Measurements from ENCODE around the gene SPAG5.

SPAG5 gene

GRCh38 chr17:28634206-28634865 is 35.5 kb upstream of the SPAG5 start:
- H3K36me3 ChIP-seq (ENCODE audit: insufficient read depth, low read length): peaks cover 88% of the 10 kb centered on the region
- TF ChIP-seq EZH2 (IDR thresholded peaks at IDR 0.05): no peak

GRCh38 chr17:28626818-28627217 is 28.0 kb upstream of the SPAG5 start:
- Histone ChIP-seq H3K9ac (ENCODE audit: insufficient read length) (no peak overlapping the region), H3K36me3 (ENCODE audit: insufficient read depth, low read length) (peaks cover 66% of the 10 kb centered on the region), H3K27ac (no peak overlapping the region), H3K9me3 (ENCODE audit: low read depth, low read length) (no peaks in the 10 kb centered on the region), H3K4me3 (no peak overlapping the region)
- no peak for DNase-seq (ENCODE audit: low read depth, low spot score)
- TF ChIP-seq EZH2 (IDR thresholded peaks at IDR 0.05) (no peak), FOXP2 (optimal IDR thresholded peaks at IDR 0.05; ENCODE audit: control extremely low read depth, extremely low read length, insufficient read depth) (no peak), POLR2AphosphoS5 (IDR thresholded peaks at IDR 0.05; ENCODE audit: borderline replicate concordance, low read depth, low read length) (no peak)

More at GRCh38 chr17:28634206-28634865, 35.5 kb upstream of the SPAG5 start:
- Histone ChIP-seq H3K9me3 (ENCODE audit: low read depth, low read length) (no peaks in the 10 kb centered on the region), H3K9ac (ENCODE audit: insufficient read length) (no peak overlapping the region), H3K27ac (no peak overlapping the region), H3K4me3 (no peak overlapping the region)
- no peak for DNase-seq (ENCODE audit: low read depth, low spot score)

GRCh38 chr17:28624148-28624547 is 25.3 kb upstream of the SPAG5 start:
- no peak for TF ChIP-seq EZH2 (IDR thresholded peaks at IDR 0.05)
- no peak for TF ChIP-seq POLR2AphosphoS5 (IDR thresholded peaks at IDR 0.05; ENCODE audit: borderline replicate concordance, low read depth, low read length)
- no peak for TF ChIP-seq FOXP2 (optimal IDR thresholded peaks at IDR 0.05; ENCODE audit: control extremely low read depth, extremely low read length, insufficient read depth)
- Histone ChIP-seq H3K36me3 (ENCODE audit: insufficient read depth, low read length) (peaks cover 79% of the 10 kb centered on the region), H3K9ac (ENCODE audit: insufficient read length) (no peak overlapping the region), H3K27ac (no peak overlapping the region), H3K9me3 (ENCODE audit: low read depth, low read length) (no peaks in the 10 kb centered on the region), H3K4me3 (no peak overlapping the region)
- no peak for DNase-seq (ENCODE audit: low read depth, low spot score)

DNA sequence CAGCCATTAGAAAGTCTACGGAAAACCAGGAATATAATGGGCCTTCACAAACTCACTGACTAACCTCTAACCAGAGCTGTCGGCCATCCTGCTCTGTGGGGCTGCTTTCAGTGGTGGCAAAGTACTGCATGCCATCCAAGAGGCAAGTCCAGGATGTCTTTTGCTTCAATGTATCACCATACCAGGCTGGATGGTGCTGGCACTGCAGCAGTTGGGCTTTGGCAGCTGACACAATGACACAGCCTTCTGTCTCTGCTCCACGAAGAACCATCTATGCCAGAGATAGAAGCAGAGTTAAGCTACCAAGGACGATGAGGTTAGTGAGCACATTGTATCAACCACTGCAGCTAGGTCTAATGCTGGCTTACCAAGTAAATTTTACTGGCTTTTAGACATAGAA is 24.9 kb upstream of the SPAG5 start:
- Histone ChIP-seq H3K27ac (no peak overlapping the region), H3K4me3 (no peak overlapping the region), H3K9ac (ENCODE audit: insufficient read length) (no peak overlapping the region), H3K9me3 (ENCODE audit: low read depth, low read length) (no peaks in the 10 kb centered on the region), H3K36me3 (ENCODE audit: insufficient read depth, low read length) (peaks cover 83% of the 10 kb centered on the region)
- TF ChIP-seq POLR2AphosphoS5 (IDR thresholded peaks at IDR 0.05; ENCODE audit: borderline replicate concordance, low read depth, low read length) (no peak), FOXP2 (optimal IDR thresholded peaks at IDR 0.05; ENCODE audit: control extremely low read depth, extremely low read length, insufficient read depth) (no peak), EZH2 (IDR thresholded peaks at IDR 0.05) (no peak)
- DNase-seq (ENCODE audit: low read depth, low spot score): no peak

GRCh38 chr17:28622186-28622585 is 23.4 kb upstream of the SPAG5 start:
- Histone ChIP-seq H3K9ac (ENCODE audit: insufficient read length) (no peak overlapping the region), H3K27ac (no peak overlapping the region), H3K9me3 (ENCODE audit: low read depth, low read length) (no peaks in the 10 kb centered on the region), H3K36me3 (ENCODE audit: insufficient read depth, low read length) (peaks cover 86% of the 10 kb centered on the region), H3K4me3 (no peak overlapping the region)
- no peak for TF ChIP-seq EZH2 (IDR thresholded peaks at IDR 0.05)
- no peak for TF ChIP-seq POLR2AphosphoS5 (IDR thresholded peaks at IDR 0.05; ENCODE audit: borderline replicate concordance, low read depth, low read length)
- no peak for TF ChIP-seq FOXP2 (optimal IDR thresholded peaks at IDR 0.05; ENCODE audit: control extremely low read depth, extremely low read length, insufficient read depth)
- DNase-seq (ENCODE audit: low read depth, low spot score): no peak

DNA sequence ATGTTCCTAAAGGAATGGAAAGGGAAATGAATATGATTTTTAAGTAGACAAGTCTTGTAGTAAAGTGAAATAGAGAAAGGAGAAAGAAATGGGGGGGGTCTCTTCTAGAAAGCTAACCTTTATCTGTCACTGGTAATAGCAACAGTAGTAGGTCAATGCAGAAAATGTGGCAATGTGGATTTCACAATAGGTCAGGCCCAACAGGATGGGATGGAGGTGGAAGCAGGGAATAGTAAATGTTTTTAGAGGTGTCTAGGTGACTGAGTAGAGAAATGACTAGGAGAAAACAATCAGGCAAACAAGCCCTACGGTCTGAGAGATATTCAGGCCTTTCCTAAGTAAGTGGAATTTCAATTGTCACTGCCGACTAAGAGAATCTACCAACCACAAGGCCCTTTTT is 21.2 kb upstream of the SPAG5 start:
- Histone ChIP-seq H3K27ac (no peak overlapping the region), H3K9ac (ENCODE audit: insufficient read length) (no peak overlapping the region), H3K36me3 (ENCODE audit: insufficient read depth, low read length) (peaks cover 95% of the 10 kb centered on the region), H3K4me3 (no peak overlapping the region), H3K9me3 (ENCODE audit: low read depth, low read length) (no peaks in the 10 kb centered on the region)
- no peak for DNase-seq (ENCODE audit: low read depth, low spot score)
- TF ChIP-seq POLR2AphosphoS5 (IDR thresholded peaks at IDR 0.05; ENCODE audit: borderline replicate concordance, low read depth, low read length) (no peak), EZH2 (IDR thresholded peaks at IDR 0.05) (no peak), FOXP2 (optimal IDR thresholded peaks at IDR 0.05; ENCODE audit: control extremely low read depth, extremely low read length, insufficient read depth) (no peak)

DNA sequence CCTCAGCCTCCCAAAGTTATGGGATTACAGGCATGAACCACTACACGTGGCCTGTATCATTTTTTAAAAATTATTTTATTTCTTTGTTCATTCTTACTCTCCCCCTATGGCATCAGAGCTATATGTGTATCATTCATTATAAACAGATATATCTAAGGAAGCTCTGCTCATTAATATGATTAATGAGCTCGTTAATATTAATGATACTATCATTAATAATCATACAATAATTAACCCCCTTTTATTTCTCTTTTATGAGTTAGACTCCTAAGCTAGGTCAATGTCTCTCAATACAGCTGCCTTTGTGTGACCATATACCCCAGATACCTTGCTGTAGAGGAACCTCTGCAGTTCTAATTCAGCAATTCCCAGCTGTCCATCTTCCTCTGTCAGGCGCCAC is 19.6 kb upstream of the SPAG5 start:
- no peak overlapping the region for H3K4me3 ChIP-seq
- no peaks in the 10 kb centered on the region for H3K9me3 ChIP-seq (ENCODE audit: low read depth, low read length)
- DNase-seq (ENCODE audit: low read depth, low spot score): no peak
- H3K36me3 ChIP-seq (ENCODE audit: insufficient read depth, low read length): peaks cover 91% of the 10 kb centered on the region
- no peak overlapping the region for H3K27ac ChIP-seq
- TF ChIP-seq EZH2 (IDR thresholded peaks at IDR 0.05) (no peak), POLR2AphosphoS5 (IDR thresholded peaks at IDR 0.05; ENCODE audit: borderline replicate concordance, low read depth, low read length) (no peak), FOXP2 (optimal IDR thresholded peaks at IDR 0.05; ENCODE audit: control extremely low read depth, extremely low read length, insufficient read depth) (no peak)
- H3K9ac ChIP-seq (ENCODE audit: insufficient read length): no peak overlapping the region

- Histone ChIP-seq H3K4me3 (no peak overlapping the region), H3K9ac (ENCODE audit: insufficient read length) (no peak overlapping the region), H3K27ac (no peak overlapping the region), H3K9me3 (ENCODE audit: low read depth, low read length) (no peaks in the 10 kb centered on the region), H3K36me3 (ENCODE audit: insufficient read depth, low read length) (peaks cover 75% of the 10 kb centered on the region)
- DNase-seq (ENCODE audit: low read depth, low spot score): no peak
- TF ChIP-seq EZH2 (IDR thresholded peaks at IDR 0.05) (no peak), POLR2AphosphoS5 (IDR thresholded peaks at IDR 0.05; ENCODE audit: borderline replicate concordance, low read depth, low read length) (no peak), FOXP2 (optimal IDR thresholded peaks at IDR 0.05; ENCODE audit: control extremely low read depth, extremely low read length, insufficient read depth) (no peak)
These were observed 17.5 kb upstream of the SPAG5 start for GRCh38 chr17:28616281-28616680.

All from SK-N-MC (cell line).